Neural cell (in vitro differentiated cells): ENCODE data around the gene PIK3IP1. TPM values are rescaled to one million over a fixed set of nuclear protein-coding genes. Genes with fewer than 3 reads are reported as not detected.

ENCODE experiments used
- H2AFZ ChIP-seq: fragments of 200-600, 300-800 bp; sonication (generic), shearing (Covaris generic); 2 replicates; pipeline ENCODE4 v1.6.0; 2014; ENCODE audit warnings: low read depth, mild to moderate bottlenecking, antibody characterized with exemption, low read length, moderate library complexity
- H3F3A ChIP-seq: fragments of 200-600 bp; shearing (Covaris generic); 2 replicates; pipeline ENCODE4 v1.6.1; 2016; ENCODE audit warnings: mild to moderate bottlenecking, moderate library complexity, mixed read lengths, antibody characterized with exemption, low read length; ENCODE audit not compliant: insufficient read depth, poor library complexity, severe bottlenecking
- H3K27ac ChIP-seq: fragments of 200-600, 300-800 bp; sonication (generic), shearing (Covaris generic); 2 replicates; pipeline ENCODE4 v1.5.1; 2014; ENCODE audit warnings: mild to moderate bottlenecking, low read length, moderate library complexity
- H3K27me3 ChIP-seq: fragments of 300-800, 200-600 bp; sonication (generic), shearing (Covaris generic); 2 replicates; pipeline ENCODE4 v1.6.0; 2014; ENCODE audit warnings: mild to moderate bottlenecking, low read depth, low read length, moderate library complexity; ENCODE audit not compliant: insufficient read depth
- H3K36me3 ChIP-seq: fragments of 300-800, 200-600 bp; sonication (generic), shearing (Covaris generic); 2 replicates; pipeline ENCODE4 v1.5.1; 2014; ENCODE audit warnings: mild to moderate bottlenecking, antibody characterized with exemption, low read length, moderate library complexity; ENCODE audit not compliant: insufficient read depth
- H3K4me2 ChIP-seq: fragments of 300-800, 200-600 bp; sonication (generic), shearing (Covaris generic); 2 replicates; pipeline ENCODE4 v1.6.0; 2014; ENCODE audit warnings: mild to moderate bottlenecking, low read length
- H3K4me3 ChIP-seq: fragments of 300-800, 200-600 bp; sonication (generic), shearing (Covaris generic); 2 replicates; pipeline ENCODE4 v1.5.1; 2014; ENCODE audit warnings: mild to moderate bottlenecking, low read length, moderate library complexity
- H3K79me2 ChIP-seq: fragments of 200-600 bp; shearing (Covaris generic); replicated peaks from 2 replicates; pipeline ENCODE4 v1.6.0; 2014; ENCODE audit warnings: mild to moderate bottlenecking, low read length, moderate library complexity; ENCODE audit not compliant: insufficient read depth
- H3K9ac ChIP-seq: fragments of 300-800, 200-600 bp; sonication (generic), shearing (Covaris generic); 2 replicates; pipeline ENCODE4 v1.6.1; 2016; ENCODE audit warnings: mild to moderate bottlenecking, low read length, mixed read lengths
- H3K9me2 ChIP-seq: fragments of 200-600 bp; shearing (Covaris generic); 2 replicates; pipeline ENCODE4 v1.6.1; 2016; ENCODE audit warnings: mild to moderate bottlenecking, low read length, mixed read lengths; ENCODE audit not compliant: insufficient read depth
- H3K9me3 ChIP-seq: fragments of 200-600, 300-800 bp; sonication (generic), shearing (Covaris generic); 2 replicates; pipeline ENCODE4 v1.6.1; 2016; ENCODE audit warnings: mild to moderate bottlenecking, mixed run types, low read length, moderate library complexity, mixed read lengths
- H4K20me1 ChIP-seq: fragments of 200-600 bp; shearing (Covaris generic); 2 replicates; pipeline ENCODE4 v1.6.1; 2016; ENCODE audit warnings: mild to moderate bottlenecking, mixed run types; ENCODE audit not compliant: insufficient read depth
- CTCF ChIP-seq: fragments of 450-650 bp; IDR thresholded peaks from 2 replicates; pipeline ENCODE4 v1.5.1; 2014; ENCODE audit warnings: antibody characterized with exemption, mild to moderate bottlenecking, moderate library complexity; ENCODE audit not compliant: poor library complexity, severe bottlenecking
- EP300 ChIP-seq: fragments of 450-650 bp; conservative IDR thresholded peaks from 2 replicates; pipeline ENCODE4 v1.6.1; 2014; ENCODE audit warnings: antibody characterized with exemption, mild to moderate bottlenecking, moderate library complexity; ENCODE audit not compliant: poor library complexity, severe bottlenecking
- MXI1 ChIP-seq: fragments of 450-650 bp; conservative IDR thresholded peaks from 2 replicates; pipeline ENCODE4 v1.6.1; 2014; ENCODE audit warnings: antibody characterized with exemption, mild to moderate bottlenecking; ENCODE audit not compliant: poor library complexity, severe bottlenecking
- POLR2AphosphoS5 ChIP-seq: IDR thresholded peaks from 2 replicates; pipeline ENCODE4 v1.6.1; 2012
- RAD21 ChIP-seq: fragments of 450-650 bp; conservative IDR thresholded peaks from 2 replicates; pipeline ENCODE4 v1.6.1; 2014; ENCODE audit warnings: antibody characterized with exemption, mild to moderate bottlenecking, moderate library complexity
- SMC3 ChIP-seq: fragments of 450-650 bp; conservative IDR thresholded peaks from 2 replicates; pipeline ENCODE4 v1.6.1; 2014; ENCODE audit warnings: antibody characterized with exemption, mild to moderate bottlenecking, moderate library complexity; ENCODE audit not compliant: poor library complexity
- TAF1 ChIP-seq: IDR thresholded peaks from 2 replicates; pipeline ENCODE4 v1.6.1; 2012; ENCODE audit warnings: low read depth
- polyA plus RNA-seq: library from polyadenylated mRNA; depleted of rRNA; stranded (reverse); fragments of >200 nt; gene quantifications from 2 replicates; pipeline ENCODE4 v1.2.3, GENCODE V29; 2014

The PIK3IP1 gene
- polyA plus RNA-seq, 1 donor from 2014 or later = 32.0 TPM

GRCh38 chr22:31288496-31289240 is 3.6 kb downstream of the PIK3IP1 start:
- Histone ChIP-seq H3K4me2 (no peak overlapping the region), H3K79me2 (no peaks in the 10 kb centered on the region), H3K27ac (no peak overlapping the region), H2AFZ (no peak overlapping the region), H3K36me3 (no peaks in the 10 kb centered on the region), H3K4me3 (no peak overlapping the region), H3K27me3 (no peaks in the 10 kb centered on the region), H3K9ac (no peak overlapping the region), H4K20me1 (no peaks in the 10 kb centered on the region), H3F3A (no peaks in the 10 kb centered on the region), H3K9me2 (no peaks in the 10 kb centered on the region), H3K9me3 (no peaks in the 10 kb centered on the region)
- TF ChIP-seq SMC3 (no peak), EP300 (no peak)

GRCh38 chr22:31287818-31288495 is 4.3 kb downstream of the PIK3IP1 start:
- no peak overlapping the region for H3K4me2 ChIP-seq
- no peaks in the 10 kb centered on the region for H3K27me3 ChIP-seq
- no peaks in the 10 kb centered on the region for H3K36me3 ChIP-seq
- H3K79me2 ChIP-seq = no peaks in the 10 kb centered on the region
- no peaks in the 10 kb centered on the region for H3F3A ChIP-seq
- H3K4me3 ChIP-seq = no peak overlapping the region
- no peaks in the 10 kb centered on the region for H3K9me3 ChIP-seq
- H4K20me1 ChIP-seq = no peaks in the 10 kb centered on the region
- no peak overlapping the region for H3K9ac ChIP-seq
- TF ChIP-seq TAF1 = no peak
- no peaks in the 10 kb centered on the region for H3K9me2 ChIP-seq
- no peak overlapping the region for H2AFZ ChIP-seq
- H3K27ac ChIP-seq = no peak overlapping the region

GRCh38 chr22:31286360-31287255 is 5.7 kb downstream of the PIK3IP1 start:
- Histone ChIP-seq H3K4me2 (no peak overlapping the region), H3K9ac (no peak overlapping the region), H3K36me3 (peaks cover 4% of the 10 kb centered on the region), H3K4me3 (no peak overlapping the region), H2AFZ (no peak overlapping the region), H3K27ac (no peak overlapping the region), H3K9me3 (no peaks in the 10 kb centered on the region), H3K27me3 (no peaks in the 10 kb centered on the region), H3K9me2 (no peaks in the 10 kb centered on the region), H3F3A (no peaks in the 10 kb centered on the region), H4K20me1 (no peaks in the 10 kb centered on the region), H3K79me2 (no peaks in the 10 kb centered on the region)
- TF ChIP-seq CTCF (no peak), EP300 (no peak), POLR2AphosphoS5 (no peak), MXI1 (no peak), SMC3 (no peak), RAD21 (no peak), TAF1 (no peak)
